Measurements from ENCODE around the gene TCEA3.

DNA sequence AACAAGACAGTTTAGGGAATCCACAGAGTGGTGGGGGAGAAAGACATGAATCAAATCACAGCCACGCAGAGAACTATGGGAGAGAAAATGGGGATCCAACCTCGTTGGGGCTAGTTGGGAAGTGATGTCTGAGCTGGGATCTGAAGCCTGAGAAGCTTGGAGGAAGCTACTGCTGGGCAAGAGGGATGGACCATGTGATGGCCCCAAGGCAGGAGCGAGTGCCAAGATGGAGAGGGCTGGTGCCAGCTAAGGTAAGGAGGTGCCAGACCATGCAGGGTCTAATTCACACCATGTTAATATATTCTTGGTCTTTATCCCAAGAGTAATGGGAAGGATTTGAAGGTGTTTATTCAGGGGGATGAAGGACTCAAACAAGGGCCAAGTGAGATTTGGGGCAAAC is 18.2 kb upstream of the TCEA3 start:
- TF ChIP-seq, protein P1, sequence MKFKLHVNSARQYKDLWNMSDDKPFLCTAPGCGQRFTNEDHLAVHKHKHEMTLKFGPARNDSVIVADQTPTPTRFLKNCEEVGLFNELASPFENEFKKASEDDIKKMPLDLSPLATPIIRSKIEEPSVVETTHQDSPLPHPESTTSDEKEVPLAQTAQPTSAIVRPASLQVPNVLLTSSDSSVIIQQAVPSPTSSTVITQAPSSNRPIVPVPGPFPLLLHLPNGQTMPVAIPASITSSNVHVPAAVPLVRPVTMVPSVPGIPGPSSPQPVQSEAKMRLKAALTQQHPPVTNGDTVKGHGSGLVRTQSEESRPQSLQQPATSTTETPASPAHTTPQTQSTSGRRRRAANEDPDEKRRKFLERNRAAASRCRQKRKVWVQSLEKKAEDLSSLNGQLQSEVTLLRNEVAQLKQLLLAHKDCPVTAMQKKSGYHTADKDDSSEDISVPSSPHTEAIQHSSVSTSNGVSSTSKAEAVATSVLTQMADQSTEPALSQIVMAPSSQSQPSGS (CRISPR knock-in tag; IDR thresholded peaks at IDR 0.05; ENCODE audit: borderline replicate concordance, low read depth) = no peak
- TF ChIP-seq CTCF (IDR thresholded peaks at IDR 0.05) (no peak), ZNF317 (CRISPR knock-in tag; IDR thresholded peaks at IDR 0.05; ENCODE audit: borderline replicate concordance, low read depth) (no peak), ZNF671 (CRISPR knock-in tag; IDR thresholded peaks at IDR 0.05) (no peak)
- TF ChIP-seq, protein P2, sequence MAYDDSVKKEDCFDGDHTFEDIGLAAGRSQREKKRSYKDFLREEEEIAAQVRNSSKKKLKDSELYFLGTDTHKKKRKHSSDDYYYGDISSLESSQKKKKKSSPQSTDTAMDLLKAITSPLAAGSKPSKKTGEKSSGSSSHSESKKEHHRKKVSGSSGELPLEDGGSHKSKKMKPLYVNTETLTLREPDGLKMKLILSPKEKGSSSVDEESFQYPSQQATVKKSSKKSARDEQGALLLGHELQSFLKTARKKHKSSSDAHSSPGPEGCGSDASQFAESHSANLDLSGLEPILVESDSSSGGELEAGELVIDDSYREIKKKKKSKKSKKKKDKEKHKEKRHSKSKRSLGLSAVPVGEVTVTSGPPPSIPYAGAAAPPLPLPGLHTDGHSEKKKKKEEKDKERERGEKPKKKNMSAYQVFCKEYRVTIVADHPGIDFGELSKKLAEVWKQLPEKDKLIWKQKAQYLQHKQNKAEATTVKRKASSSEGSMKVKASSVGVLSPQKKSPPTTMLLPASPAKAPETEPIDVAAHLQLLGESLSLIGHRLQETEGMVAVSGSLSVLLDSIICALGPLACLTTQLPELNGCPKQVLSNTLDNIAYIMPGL (CRISPR knock-in tag; IDR thresholded peaks at IDR 0.05) = no peak
